DMS153 treated with DMSO at 0.1 percent for 48 hours (cell line): Measurements from ENCODE around the gene TRAF3.

Experiments used
- DNase-seq: peaks from one replicate; lab custom pipeline; 2025; ENCODE audit not compliant: unreplicated experiment; lab: John Stamatoyannopoulos, UW

The TRAF3 gene

DNA sequence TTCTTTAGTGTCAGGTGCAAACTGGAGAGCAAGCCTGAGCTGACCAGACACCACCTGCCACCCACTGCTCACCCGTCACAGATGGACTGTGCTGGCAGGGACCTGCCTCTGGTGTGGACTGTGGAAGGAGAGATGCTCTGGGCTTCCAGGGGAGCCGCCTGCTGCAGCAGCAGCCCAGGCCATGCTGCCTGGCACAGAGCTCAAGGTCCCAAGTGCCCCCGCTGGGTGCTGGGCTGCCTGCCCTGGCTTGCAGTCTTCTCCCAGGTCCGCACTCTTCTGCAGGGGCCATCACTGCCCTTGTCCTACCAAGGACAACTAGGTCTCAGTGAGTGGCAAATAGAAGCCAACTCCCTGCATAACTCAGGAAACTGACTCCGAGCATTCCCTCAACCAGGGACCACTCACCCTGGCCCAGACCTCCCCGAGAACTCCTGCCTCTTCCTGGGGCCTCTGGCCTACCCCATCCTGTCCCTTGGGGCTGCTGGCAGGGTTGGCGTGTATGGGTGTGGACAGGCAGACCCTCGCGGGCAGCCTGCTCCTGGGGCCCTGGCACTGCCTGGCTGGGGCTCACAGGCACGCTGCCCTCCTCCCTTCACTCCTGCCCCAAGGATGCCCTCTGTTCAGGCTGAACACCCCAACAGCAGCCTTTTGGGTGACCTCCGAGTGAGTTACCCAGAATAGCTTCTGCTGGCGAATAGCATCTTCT, 154.5 kb downstream of the TRAF3 start:
- no peak for DNase-seq

DNA sequence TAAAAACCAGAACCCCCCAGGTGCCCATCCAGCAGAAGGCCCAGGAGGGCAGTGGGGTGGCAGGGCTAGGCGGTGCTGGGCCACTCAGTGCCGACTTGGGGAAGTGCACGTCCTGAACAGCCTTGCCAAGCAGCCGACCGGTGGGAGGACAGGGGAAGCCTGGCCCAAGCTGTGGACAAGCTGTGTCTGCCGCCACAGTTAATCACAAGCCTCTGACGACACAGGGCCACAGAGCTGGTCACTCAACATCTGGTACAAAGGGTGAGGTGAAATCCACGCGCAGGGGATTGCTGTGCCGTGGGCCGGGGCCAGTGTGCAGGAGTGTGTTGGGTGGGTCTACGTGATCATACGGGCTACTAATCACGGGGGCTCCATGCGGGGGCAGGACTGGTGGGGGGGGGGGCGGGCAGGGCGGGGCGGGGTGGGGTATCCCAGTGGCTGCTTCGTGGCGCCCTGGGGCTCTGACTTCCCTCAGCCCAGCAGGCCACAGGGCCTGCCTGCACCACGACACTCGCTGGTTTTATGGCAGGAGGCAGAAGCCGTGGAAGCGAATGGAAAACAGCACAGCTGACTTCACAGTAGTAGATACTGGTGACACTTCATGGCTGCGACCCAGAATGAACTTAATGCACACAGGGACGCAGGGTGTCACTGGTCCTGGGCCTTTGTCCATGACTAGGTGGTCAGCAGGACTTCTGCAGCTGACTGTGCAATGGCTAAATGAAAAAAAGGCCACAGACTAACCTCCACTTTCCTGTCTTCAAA, 155.4 kb downstream of the TRAF3 start:
- no peak for DNase-seq

DNA sequence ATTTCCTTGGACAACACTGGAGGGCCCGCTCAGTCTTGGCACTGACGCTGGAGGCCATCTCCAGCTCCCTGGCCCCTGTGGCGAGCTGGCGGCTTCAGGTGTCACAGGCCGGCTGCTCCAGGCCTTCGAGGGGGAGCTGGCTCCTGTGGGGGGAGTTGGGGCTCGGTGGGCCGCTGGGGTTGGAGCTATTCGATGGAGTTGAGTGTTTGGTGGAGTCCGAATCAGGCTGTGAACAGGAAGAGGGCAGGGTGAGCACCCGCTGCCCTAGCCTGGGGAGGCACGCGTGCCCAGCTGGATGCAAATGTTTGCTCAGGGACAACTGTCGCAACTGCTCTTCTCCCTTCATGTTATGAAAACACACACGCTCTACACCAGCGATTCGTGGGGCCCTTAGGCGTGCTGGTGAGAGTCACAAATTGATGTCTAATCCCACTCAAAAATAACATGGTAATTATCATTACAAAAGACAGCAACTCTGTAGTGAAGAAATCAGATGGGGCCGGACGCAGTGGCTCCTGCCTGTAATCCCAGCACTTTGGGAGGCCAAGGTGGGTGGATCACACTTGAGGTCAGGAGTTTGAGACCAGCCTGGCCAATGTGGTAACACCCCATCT, 156.5 kb downstream of the TRAF3 start:
- no peak for DNase-seq

DNA sequence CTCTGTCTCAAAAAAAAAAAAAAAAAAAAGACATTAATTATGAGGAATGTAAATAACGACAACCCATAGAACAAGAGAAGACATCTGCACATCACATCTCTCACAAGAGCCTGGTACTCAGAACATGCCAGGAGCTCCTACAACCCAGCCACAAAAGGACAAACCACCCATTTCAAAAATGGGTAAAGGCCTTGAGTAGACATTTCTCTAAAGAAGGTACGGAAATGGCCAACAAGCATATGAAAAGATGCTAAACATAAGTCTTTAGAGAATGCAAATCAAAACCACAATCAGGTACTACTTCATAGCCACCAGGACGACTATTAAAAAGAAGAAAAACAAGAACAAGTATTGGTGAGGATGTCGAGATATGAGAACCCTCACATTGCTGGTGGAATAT, 158.5 kb downstream of the TRAF3 start:
- no peak for DNase-seq

DNA sequence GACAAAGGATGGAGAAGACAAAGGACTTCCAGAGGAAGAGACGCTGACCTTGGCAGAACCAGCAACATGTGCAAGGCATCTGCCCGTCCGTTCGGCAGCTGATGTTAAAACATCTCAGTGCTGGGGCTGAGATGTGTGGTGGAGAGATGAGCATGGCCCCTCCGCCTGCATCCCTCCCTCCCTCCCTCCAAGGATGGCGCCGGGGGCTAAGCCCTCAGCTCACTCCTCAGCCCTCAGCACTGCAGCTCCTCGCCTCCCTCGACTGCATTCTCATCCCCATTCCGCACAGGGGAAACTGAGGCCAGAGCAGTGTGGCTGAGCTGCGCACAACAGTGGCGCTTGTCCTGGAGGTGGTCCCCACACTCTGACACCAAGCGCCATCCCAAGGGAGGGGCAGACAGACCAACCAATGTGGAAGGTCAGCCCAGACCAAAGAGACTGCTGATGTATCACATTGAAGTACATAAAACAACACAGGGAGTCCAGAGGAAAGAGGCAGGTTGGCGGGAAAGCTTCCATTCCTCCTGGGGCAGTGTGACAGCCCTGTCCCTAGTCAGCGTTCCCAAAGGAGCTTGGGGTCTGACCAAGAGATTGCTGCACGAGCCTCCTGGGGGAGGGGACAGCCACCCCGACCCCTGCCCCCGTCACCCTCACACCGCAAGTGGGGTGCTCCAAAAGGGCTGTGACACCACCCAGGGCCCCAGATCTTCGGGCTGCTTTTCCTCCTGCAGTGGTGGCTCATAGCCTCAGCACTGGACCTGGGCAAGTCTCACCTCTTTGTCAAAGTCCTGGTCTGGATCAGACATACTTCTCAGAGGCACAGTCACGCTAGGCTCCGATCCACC, 160.3 kb downstream of the TRAF3 start:
- no peak for DNase-seq

DNA sequence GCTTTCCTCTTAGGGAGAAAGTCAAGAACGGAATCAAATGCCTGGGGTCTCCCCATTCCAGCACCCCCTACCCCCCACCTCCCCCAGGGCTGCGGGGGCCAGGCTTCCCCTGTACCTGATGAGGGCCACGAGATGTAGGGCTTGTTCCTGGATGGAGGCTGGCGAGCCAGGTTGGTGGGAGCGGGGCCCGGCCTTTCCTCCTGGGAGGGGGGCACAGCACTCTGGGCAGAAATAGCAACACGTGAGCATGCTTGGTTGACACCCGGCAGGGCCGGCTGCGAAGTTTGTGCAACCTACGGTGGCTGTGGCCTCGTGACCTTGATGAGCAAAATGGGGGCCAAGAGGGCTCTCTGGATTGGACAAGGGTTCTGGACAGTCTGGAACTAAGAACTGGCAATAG, 160.9 kb downstream of the TRAF3 start:
- no peak for DNase-seq

DNA sequence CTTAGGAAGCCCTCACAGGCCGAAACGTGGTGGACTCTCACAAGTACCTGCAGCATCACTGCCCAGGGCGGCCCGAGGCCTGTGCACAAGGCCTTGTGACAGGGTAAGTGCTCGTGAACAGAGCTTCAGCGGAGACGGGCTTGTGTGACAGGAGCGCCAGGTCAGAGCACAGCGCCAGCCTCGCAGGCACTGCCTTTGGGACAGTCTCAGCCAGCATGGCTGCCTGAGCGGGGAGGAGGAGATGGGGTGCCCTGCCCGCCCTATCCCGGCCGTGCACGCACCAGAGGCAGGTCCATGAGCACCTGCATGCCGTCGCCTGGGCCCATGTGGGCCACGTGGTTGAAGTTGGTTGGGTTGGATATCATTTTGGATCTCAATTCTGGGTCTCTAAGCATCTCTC, 162.1 kb downstream of the TRAF3 start:
- DNase-seq: no peak

DNA sequence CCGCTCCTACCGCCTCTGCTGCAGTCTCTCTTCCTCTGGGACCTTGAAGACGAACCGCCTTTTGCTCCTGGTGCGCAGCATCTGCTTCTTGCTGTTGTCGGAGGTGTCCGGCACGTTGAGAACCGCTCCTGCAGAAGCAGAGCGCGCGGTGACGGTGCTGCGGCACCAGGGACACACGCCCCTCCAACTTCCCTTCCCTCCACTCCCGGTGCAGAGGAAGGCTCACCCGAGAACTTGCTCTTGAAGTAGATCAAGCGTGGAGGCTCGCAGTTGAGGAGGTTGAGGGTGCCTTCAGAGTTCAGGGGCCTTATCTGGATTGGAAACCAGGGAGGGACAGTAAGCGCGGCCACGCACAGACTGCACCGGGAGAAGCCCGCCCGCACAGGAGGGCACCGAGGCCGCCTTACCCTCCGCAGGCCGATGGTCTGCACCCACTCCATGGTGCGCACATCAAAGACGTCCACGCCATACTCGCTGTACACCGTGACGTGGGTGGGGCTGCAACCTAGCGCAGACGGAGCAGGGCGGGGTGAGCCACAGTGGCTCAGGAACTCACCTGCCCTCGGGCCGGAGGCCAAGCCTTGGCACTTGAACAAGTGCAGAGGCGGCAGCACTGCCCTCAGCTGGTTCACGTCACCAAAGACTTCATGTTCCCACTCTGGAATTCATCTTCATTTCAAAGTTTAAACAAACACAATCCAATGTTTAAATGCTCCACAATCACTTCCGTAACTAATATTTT, 162.7 kb downstream of the TRAF3 start:
- DNase-seq: no peak

DNA sequence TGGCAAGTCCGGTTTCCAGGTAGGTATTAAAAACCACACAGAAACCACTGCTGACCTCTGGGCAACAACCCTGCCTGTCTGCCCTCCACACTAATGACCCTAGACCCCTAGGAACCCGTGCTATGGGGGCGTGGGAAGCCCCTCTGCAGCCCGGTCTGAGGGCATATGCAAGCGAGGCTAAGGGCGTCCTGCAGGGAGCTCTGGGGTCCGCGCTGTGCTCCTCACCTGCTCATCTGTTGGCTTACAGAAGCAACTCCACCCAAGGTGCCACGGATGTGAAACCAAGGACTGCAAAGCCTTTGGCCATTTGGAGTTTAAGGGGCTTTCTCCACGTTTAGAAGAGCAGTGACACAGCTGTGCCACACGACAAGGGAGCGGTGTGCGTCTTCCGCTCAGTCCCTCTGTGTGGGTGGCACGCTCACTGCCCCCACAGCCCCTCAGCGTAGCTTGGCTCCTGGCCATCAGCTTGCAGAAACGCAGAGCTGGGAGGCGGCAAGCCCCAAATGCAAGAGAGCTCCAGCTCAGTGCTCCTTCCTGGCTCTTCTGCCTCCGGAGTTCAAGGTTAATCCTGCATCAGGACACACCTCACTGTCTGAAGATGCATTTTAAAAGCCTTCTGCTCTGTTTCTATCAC, 163.6 kb downstream of the TRAF3 start:
- DNase-seq: no peak

DNA sequence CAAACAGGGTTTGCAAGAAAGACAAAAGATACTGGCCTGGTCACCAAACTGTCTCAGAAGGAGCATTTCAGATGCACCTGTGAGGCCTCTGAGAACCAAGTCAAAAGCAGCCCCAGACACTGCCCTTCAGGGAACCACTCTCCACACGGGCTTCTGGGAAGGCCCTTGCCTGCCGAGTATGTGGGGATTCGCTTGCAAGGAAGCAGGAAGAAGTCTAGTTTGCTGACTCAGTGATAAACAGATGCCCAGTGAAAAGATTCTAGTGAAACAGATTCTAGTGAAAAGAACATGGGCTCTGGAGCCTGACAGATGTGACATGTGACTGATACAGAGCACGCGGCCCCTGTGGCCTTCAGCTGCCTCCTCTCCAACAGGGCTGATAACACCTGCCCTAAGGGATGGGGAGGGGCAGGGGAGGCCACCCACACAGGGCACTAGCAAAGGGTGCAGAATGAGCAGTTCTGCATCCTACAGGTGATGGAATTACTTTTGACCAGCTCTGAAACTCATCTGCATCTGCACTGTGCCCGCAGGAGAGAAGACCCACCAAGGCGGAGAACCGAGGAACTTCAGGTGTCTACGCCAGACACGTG, 164.3 kb downstream of the TRAF3 start:
- DNase-seq: no peak

DNA sequence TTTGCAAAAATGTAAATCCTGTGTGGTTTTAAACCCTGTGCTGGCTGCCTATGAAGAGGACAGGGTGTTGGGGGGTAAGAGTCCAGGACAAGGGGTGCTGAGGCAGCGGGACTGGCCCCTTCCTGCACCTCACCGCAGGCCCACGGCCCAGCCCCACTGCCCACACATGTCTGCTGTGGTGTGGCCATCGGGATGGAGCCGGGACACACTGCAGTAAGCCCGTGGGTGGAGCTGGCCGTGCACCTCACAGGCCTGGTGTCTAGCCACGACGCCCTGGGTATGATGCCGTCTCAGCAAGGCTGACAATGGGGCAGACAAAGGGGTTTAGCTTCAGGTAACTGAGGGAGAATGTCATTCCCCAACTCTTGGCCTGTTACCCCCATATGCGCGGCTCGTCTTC, 164.8 kb downstream of the TRAF3 start:
- no peak for DNase-seq

DNA sequence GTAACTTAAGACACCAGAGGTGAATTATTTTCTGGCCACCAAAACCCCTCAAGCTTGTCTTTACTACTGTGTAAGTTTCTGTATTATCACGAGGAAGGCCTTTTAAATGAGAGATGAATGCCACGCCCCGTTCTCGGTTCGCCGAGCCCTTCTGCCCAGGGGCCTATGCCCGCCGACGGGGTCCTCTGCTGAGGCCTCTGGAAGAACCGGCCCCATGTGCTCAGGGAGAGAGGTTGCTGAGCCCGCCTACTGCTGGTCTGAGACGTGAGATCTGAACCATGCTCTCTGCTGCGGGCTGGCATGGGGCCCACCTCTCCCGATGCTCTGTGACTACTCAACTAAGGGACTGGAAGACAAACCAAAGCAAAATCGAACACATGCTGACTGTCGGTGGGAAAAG, 166.2 kb downstream of the TRAF3 start:
- no peak for DNase-seq

DNA sequence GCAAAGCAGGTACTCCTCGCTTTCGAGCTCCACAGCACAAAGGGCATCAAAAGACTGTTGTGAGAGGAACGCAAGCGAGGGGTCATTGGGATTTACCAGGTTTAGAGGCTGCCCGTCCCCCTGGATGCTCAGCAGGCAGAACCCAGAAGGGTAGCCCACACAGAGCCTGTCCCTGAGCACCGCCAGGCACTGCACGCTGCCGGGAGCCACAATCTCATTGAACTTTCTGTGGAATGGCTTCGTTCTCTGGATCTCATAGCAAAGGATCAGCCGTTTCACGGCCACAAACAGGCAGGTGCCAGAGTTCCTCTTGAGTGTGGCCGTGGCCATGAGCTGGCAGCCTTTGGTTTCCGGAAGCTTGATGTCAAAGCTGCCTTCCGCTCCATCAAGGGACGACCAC, 166.7 kb downstream of the TRAF3 start:
- no peak for DNase-seq

DNA sequence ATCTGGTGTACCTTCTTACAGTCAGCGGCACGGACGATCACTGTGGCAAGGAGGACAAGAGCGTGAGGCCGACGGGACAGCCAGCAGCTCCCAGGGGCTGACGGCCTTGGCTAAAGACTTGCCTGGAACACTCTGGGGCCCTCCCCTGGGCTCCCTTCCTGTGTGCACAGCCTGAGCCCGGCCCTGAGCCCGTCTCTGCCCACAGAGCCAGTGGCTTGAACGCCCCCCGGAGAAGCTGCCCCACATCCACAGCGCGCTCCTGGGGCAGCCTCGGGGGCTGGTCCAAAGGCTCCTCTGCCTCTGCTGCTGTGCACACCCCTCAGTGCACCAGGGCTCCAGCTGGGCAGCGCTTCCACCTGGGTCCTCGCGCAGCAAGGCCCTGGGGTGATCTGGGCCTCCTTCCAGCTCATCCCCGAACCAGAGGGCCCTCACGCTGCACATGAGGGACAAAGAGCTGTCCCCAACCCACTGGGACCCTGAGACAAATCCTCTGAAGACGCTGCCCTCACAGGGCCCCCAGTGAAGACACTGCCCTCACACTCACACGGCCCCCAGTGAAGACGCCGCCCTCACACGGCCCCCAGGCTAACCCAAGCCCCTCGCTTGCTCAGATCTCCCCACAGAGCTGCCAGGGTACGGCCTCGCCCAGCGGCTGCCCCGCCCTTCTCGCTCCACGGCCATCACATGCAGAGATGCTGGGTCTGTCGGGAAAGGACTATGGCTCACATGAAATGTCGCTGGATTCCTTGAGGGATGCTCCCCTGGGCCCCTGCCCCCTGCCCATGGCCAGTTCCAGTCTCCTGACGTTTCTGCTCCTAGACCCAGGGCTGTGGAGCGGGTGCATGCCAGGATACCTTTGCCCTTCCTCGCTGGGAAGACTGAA, 167.4 kb downstream of the TRAF3 start:
- DNase-seq: no peak

DNA sequence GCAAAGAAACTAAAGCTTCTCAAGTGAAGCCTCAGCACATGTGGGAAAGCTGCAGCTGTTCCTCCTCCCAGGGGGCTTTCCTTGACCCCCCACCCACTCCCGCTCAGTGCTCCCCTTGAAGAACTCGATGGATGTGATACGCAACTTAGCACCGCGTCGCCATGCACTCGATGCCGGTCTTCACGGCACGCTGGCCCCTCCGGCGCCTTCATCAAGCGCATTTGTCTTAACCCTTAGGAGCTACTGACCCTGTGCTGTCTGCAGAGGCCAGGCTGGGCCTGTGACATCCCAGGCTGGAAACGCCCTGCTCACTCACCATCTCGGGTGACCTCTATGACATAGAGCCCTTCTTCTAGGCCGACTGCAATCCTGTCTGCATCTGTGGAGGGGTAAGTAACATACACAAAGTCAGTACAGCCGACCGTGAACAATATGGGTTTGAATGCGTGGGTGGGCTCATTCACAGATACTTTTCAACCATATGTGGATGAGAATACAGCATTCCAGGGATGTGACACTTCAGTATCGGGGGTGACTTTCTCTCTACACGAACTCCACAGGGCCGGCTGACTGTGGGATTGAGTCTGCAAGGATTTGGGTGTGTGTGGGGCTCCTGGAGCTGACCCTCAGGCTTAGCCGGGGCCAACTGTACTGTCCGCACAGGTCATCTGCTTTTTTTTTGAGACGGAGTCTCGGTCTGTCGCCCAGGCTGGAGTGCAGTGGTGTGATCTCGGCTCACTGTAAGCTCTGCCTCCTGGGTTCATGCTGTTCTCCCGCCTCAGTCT, 168.3 kb downstream of the TRAF3 start:
- no peak for DNase-seq

DNA sequence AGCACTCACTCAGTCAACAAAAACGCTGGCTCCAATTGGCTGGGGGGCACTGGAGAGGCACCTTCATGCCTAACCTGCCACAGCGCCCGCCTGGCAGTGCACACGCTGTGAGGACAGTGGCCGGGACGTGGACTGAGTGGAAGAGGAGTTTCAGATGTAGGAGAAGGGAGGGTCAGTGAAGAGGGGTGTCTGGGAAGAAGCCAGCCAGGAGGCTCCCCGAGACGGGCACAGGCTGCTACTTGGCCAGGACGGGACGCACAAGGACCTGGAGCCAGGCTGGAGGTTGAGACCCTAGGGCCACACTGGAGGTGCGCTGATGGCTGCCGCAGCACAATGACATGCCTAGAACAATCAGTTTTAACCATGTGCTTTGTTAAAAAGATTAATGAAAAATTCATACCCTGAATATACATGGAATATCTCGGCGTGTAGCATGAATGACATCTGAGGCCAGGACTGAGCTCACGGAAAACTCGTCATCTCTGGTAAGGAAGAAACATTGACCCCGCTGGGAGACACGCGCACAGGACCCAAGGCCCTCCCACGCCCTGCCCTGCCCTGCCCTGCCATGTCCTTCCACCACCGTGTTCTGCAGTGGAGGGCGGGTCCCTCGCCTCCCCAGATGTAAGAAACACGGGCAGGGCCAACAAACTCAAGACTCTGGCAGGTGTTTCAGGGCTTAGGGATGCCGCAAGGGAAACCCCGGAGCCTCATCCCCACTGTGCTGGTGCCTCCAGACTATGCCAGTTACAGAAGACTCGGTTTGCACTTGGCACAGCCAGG, 170.3 kb downstream of the TRAF3 start:
- no peak for DNase-seq

DNA sequence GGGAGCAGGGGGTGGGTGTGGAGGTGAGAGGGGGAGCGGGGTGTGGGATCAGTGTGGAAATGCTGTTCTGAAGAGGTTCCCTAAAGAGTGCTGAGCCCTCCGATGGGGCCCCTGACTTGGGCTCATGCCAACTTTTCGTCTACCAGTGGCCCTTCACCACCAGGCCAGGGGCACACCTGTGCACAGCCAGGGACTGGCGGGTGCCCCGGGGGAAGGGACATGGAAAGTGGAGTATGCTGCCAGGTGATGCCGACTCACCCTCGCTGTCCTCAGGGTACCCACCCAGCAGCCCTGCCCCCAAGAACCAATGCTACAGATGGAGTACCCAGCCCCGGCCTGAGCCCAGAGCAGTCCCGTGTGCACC, 171.4 kb downstream of the TRAF3 start:
- DNase-seq: no peak
